Testis (tissue), 3 donors: ENCODE measurements around the gene ADGRB3. TPM values are rescaled to one million over a fixed set of nuclear protein-coding genes. Genes with fewer than 3 reads are reported as not detected.
"Not testable (repeated sequence)": the region's sequence is repeated elsewhere in the genome, so short reads cannot be mapped to it uniquely, and the experiment has no call there.

ENCODE experiments used
- DNase-seq: peaks from one replicate; pipeline ENCODE4 v3.0.0-alpha.2; 2019
- H3K27ac ChIP-seq, 2 donors: fragments of 200-600 bp; sonication (generic); one replicate each; pipeline ENCODE4 v1.5.1; 2019
- H3K27me3 ChIP-seq: fragments of 200-600 bp; sonication (generic); one replicate; pipeline ENCODE4 v1.5.1; 2019
- H3K36me3 ChIP-seq: fragments of 200-600 bp; sonication (generic); one replicate; pipeline ENCODE4 v1.5.1; 2017; ENCODE audit warnings: low read depth; ENCODE audit errors: missing control alignments
- H3K4me1 ChIP-seq: fragments of 200-600 bp; sonication (generic); one replicate; pipeline ENCODE4 v1.5.1; 2019
- H3K4me3 ChIP-seq, 2 donors: fragments of 200-600 bp; sonication (generic); one replicate each; pipeline ENCODE4 v1.5.1; 2017 to 2019
- H3K9me3 ChIP-seq: fragments of 200-600 bp; sonication (generic); one replicate; pipeline ENCODE4 v1.5.1; 2017
- POLR2A ChIP-seq: fragments of 450-650 bp; IDR thresholded peaks from one replicate; pipeline ENCODE4 v1.6.1; 2017; ENCODE audit warnings: antibody characterized with exemption, mild to moderate bottlenecking, moderate library complexity
- WGBS, 2 donors: methylation state at CpG; one replicate each; pipeline ENCODE4 v1.1.5; 2018; 5-methylcytosine and 5-hydroxymethylcytosine counted together
- intact Hi-C: fragments of 100-400 bp; cut with DNase I; formaldehyde crosslinking; loops from one replicate; pipeline ENCODE4 v1.15.1; 2023; ENCODE audit warnings: low total_unique reads
- polyA plus RNA-seq: library from polyadenylated mRNA; stranded (reverse); fragments of 350-450 nt; fragmentation: Illumina TruSeq; extraction: RNeasy Lipid Tissue Mini Kit (QIAGEN cat#74804); gene quantifications from one replicate; pipeline ENCODE4 v1.2.3, GENCODE V29; 2014; ENCODE audit warnings: low read depth, low replicate concordance; ENCODE audit not compliant: insufficient read depth
- total RNA-seq, 2 donors: library from RNA; depleted of rRNA; stranded (reverse); fragments of >200 nt; gene quantifications; one replicate each; pipeline ENCODE4 v1.2.3, GENCODE V29; 2016
- TF ChIP-seq, protein P1 (sequence below), 3 experiments: fragments of 450-650 bp in 2 of 3; fragments of 200-600 bp in 1 of 3; sonication (generic) in 1 of 3; IDR thresholded peaks; one replicate each; pipeline ENCODE4 v1.5.1; 2016 to 2019; ENCODE audit warnings: antibody characterized with exemption in 3 of 3, mild to moderate bottlenecking in 2 of 3, moderate library complexity in 1 of 3

The ADGRB3 gene
- total and polyA plus RNA-seq, 3 donors from 2014 or later = 3.2 to 5.7 (median 4.3) TPM

DNA sequence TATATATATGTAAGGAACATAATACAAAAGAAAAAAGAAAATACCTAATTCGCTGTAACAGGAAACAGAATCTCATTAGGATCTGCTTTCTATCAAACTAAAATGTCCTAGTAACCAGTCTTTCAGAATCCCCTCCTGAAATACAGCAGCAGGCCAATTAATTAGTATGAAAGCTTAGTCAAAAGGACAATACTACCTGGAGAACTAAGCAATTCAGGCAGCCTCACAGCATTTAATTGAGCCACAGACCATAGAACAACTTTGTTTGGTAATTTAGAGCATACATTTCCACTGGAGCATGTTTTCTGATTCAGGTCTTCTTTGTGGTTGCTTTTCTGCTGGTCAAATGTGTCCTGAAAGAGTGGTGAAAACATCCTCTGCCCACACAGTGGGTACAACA, 645.8 kb downstream of the ADGRB3 start:
- Histone ChIP-seq H3K4me1 (no peaks in the 10 kb centered on the region), H3K36me3 (no peaks in the 10 kb centered on the region), H3K9me3 (no peaks in the 10 kb centered on the region), H3K27me3 (no peaks in the 10 kb centered on the region), H3K27ac (no peak overlapping the region), H3K4me3 (no peak overlapping the region)
- no peak for DNase-seq
- TF ChIP-seq POLR2A = no peak
- TF ChIP-seq, protein P1, sequence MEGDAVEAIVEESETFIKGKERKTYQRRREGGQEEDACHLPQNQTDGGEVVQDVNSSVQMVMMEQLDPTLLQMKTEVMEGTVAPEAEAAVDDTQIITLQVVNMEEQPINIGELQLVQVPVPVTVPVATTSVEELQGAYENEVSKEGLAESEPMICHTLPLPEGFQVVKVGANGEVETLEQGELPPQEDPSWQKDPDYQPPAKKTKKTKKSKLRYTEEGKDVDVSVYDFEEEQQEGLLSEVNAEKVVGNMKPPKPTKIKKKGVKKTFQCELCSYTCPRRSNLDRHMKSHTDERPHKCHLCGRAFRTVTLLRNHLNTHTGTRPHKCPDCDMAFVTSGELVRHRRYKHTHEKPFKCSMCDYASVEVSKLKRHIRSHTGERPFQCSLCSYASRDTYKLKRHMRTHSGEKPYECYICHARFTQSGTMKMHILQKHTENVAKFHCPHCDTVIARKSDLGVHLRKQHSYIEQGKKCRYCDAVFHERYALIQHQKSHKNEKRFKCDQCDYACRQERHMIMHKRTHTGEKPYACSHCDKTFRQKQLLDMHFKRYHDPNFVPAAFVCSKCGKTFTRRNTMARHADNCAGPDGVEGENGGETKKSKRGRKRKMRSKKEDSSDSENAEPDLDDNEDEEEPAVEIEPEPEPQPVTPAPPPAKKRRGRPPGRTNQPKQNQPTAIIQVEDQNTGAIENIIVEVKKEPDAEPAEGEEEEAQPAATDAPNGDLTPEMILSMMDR (IDR thresholded peaks at IDR 0.05) = no peak
- 74 to 95% methylated on average over 1 of the region's 1 CpG for WGBS, 2 donors
- intact Hi-C loops = no loop called here

DNA sequence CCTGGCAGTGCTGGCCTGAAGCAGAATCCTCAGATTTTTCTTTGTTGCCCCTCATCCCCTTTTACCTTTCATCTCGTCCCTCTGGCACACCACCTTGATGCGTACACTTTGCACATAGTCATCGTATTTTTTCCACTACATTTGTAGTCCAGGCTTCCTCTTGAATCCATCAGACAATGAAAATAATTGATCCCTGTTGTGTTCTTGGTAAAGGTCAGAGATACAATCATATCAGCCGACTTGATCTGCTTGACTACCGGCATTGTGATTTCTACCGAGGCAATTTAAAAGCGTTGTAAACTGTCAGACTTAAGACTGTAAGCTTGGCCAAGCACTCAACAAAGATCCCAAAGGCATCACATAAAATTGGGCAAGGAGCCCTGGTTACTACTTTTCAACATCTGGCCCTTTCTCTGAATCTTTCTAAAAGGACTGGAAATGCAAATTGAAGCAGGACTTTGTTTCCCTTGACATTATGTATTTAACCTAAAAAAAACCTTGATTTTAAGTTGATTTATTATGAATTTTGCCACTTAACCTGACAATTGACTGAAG, 649.2 kb downstream of the ADGRB3 start:
- DNase-seq = no peak
- TF ChIP-seq, protein P1 (IDR thresholded peaks at IDR 0.05) = no peak
- no peak for TF ChIP-seq POLR2A
- no peaks in the 10 kb centered on the region for H3K4me1 ChIP-seq
- WGBS, 2 donors = 86 to 87% methylated on average over 7 of the region's 7 CpGs
- H3K36me3 ChIP-seq = no peaks in the 10 kb centered on the region
- H3K27me3 ChIP-seq = no peaks in the 10 kb centered on the region
- intact Hi-C loops = no loop called here
- no peak overlapping the region for H3K4me3 ChIP-seq
- H3K9me3 ChIP-seq = no peaks in the 10 kb centered on the region
- H3K27ac ChIP-seq = no peak overlapping the region

DNA sequence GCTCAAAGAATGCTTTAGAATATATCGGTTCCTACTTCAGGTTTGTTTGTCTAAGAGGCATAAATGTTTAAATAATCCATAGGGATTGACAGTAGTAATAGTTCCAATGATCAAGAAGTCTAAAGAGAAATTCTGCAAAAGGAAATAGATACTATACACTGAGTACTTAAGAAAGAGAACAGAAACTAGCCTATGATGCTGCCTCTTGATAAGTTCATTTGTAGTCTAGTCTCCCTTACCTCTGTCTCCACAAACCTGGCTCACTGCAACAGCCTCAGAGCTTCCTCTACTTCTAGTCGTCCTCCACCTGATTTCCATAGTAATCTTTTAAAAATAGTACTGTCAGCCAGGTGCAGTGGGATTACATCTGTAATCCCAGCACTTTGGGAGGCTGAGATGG, 650.0 kb downstream of the ADGRB3 start:
- DNase-seq = no peak
- WGBS, 2 donors = 83 to 94% methylated on average over 2 of the region's 2 CpGs
- Histone ChIP-seq H3K4me3 (no peak overlapping the region), H3K4me1 (no peaks in the 10 kb centered on the region), H3K27ac (no peak overlapping the region), H3K36me3 (no peaks in the 10 kb centered on the region), H3K9me3 (no peaks in the 10 kb centered on the region), H3K27me3 (no peaks in the 10 kb centered on the region)
- TF ChIP-seq, protein P1 (IDR thresholded peaks at IDR 0.05) = no peak
- TF ChIP-seq POLR2A = no peak
- intact Hi-C loops = no loop called here

DNA sequence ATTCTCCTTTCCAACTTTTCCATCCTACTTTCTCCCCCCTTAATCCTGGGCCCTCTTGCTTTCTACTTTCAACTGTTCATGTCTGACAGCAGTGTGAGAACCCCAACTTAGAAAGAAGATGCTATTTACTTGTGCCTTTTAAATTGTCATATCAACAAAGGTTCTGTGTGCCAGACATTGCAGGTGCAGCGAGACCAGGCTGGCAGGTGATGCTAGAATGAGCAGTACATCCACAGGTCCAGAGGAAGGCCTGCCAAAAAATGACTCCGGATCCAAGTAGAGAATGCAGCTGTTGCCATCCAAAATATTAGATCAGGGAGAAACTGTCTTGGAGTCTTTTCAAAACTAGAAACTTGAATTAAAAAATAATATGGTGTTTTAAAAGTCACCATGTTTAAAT, 651.2 kb downstream of the ADGRB3 start:
- no peak for DNase-seq
- intact Hi-C loops = no loop called here
- H3K4me3 ChIP-seq = no peak overlapping the region
- no peaks in the 10 kb centered on the region for H3K9me3 ChIP-seq
- TF ChIP-seq, protein P1 (IDR thresholded peaks at IDR 0.05) = no peak
- no peak for TF ChIP-seq POLR2A
- no peaks in the 10 kb centered on the region for H3K27me3 ChIP-seq
- 53 to 67% methylated on average over 2 of the region's 2 CpGs for WGBS, 2 donors
- H3K4me1 ChIP-seq = no peaks in the 10 kb centered on the region
- no peak overlapping the region for H3K27ac ChIP-seq
- H3K36me3 ChIP-seq = no peaks in the 10 kb centered on the region

DNA sequence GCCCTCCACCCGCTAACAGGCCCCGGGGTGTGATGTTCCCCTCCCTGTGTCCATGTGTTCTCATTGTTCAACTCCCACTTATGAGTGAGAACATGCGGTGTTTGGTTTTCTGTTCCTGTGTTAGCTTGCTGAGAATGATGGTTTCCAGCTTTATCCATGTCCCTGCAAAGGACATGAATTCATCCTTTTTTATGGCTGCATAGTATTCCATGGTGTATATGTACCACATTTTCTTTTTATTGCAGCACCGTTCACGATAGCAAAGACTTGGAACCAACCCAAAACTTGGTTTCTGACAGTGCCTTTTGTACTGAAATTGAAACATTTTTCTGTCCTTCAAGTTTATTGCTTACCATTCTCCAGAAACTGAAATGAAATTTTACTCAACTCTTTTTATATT, 653.1 kb downstream of the ADGRB3 start:
- WGBS, 2 donors = 85 to 87% methylated on average over 5 of the region's 5 CpGs
- intact Hi-C loops, H3K9me3 ChIP-seq, H3K36me3 ChIP-seq, H3K27ac ChIP-seq, H3K27me3 ChIP-seq, DNase-seq, H3K4me1 ChIP-seq, H3K4me3 ChIP-seq: not testable (repeated sequence)
